ENCODE results near the gene AFG3L2.
A peak's percentile ranks its signal among the peaks of the same experiment; 100 is the strongest.
"Not testable (repeated sequence)": the region's sequence is repeated elsewhere in the genome, so short reads cannot be mapped to it uniquely, and the experiment has no call there.

AFG3L2 gene

GRCh38 chr18:12397254-12397653, 20.2 kb upstream of the AFG3L2 start:
- no peak for DNase-seq (ENCODE audit: low read depth)

GRCh38 chr18:12394428-12394827, 17.4 kb upstream of the AFG3L2 start:
- no peak for DNase-seq (ENCODE audit: low read depth)

- DNase-seq (ENCODE audit: low read depth), result no peak
Observed at GRCh38 chr18:12393998-12394397, 17.0 kb upstream of the AFG3L2 start.

- DNase-seq (ENCODE audit: low read depth), result no peak
Observed at GRCh38 chr18:12393510-12393909, 16.5 kb upstream of the AFG3L2 start.

GRCh38 chr18:12391487-12392165, 14.6 kb upstream of the AFG3L2 start:
- DNase-seq (ENCODE audit: low read depth), result peak; percentile 63

GRCh38 chr18:12388442-12388841, 11.4 kb upstream of the AFG3L2 start:
- DNase-seq (ENCODE audit: low read depth), result no peak

- DNase-seq (ENCODE audit: low read depth), result no peak
Observed at GRCh38 chr18:12384261-12384660, 7.2 kb upstream of the AFG3L2 start.

GRCh38 chr18:12383759-12384158, 6.7 kb upstream of the AFG3L2 start:
- not testable (repeated sequence) for DNase-seq (ENCODE audit: low read depth)

GRCh38 chr18:12382221-12382814, 5.3 kb upstream of the AFG3L2 start:
- not testable (repeated sequence) for DNase-seq (ENCODE audit: low read depth)

GRCh38 chr18:12378198-12378558, 1.2 kb upstream of the AFG3L2 start:
- not testable (repeated sequence) for DNase-seq (ENCODE audit: low read depth)

- no peak for DNase-seq (ENCODE audit: low read depth)
Observed at GRCh38 chr18:12377556-12378197, 650 bp upstream of the AFG3L2 start.

- DNase-seq (ENCODE audit: low read depth), result no peak
Observed at GRCh38 chr18:12376034-12376753, 833 bp downstream of the AFG3L2 start.

GRCh38 chr18:12374401-12374800, 2.6 kb downstream of the AFG3L2 start:
- no peak for DNase-seq (ENCODE audit: low read depth)

GRCh38 chr18:12373771-12374116, 3.3 kb downstream of the AFG3L2 start:
- no peak for DNase-seq (ENCODE audit: low read depth)

- DNase-seq (ENCODE audit: low read depth), result no peak
Observed at GRCh38 chr18:12373116-12373770, 3.8 kb downstream of the AFG3L2 start.

GRCh38 chr18:12372406-12372805, 4.6 kb downstream of the AFG3L2 start:
- DNase-seq (ENCODE audit: low read depth), result no peak

GRCh38 chr18:12371590-12371989, 5.4 kb downstream of the AFG3L2 start:
- no peak for DNase-seq (ENCODE audit: low read depth)

- no peak for DNase-seq (ENCODE audit: low read depth)
Observed at GRCh38 chr18:12369211-12369610, 7.8 kb downstream of the AFG3L2 start.

- no peak for DNase-seq (ENCODE audit: low read depth)
Observed at GRCh38 chr18:12366784-12367183, 10.2 kb downstream of the AFG3L2 start.

- no peak for DNase-seq (ENCODE audit: low read depth)
Observed at GRCh38 chr18:12366379-12366778, 10.6 kb downstream of the AFG3L2 start.

- DNase-seq (ENCODE audit: low read depth), result no peak
Observed at GRCh38 chr18:12362473-12363174, 14.4 kb downstream of the AFG3L2 start.
